Neutrophil (primary cell): Measurements from ENCODE around the gene FZD8.

Experiments used
- H3K27ac ChIP-seq: fragments of 200-600 bp; sonication (generic); 2 replicates; pipeline ENCODE4 v1.5.1; 2016; ENCODE audit warnings: mild to moderate bottlenecking, moderate library complexity
- H3K27me3 ChIP-seq: fragments of 200-600 bp; sonication (generic); 2 replicates; pipeline ENCODE4 v1.6.0; 2016; ENCODE audit warnings: mild to moderate bottlenecking
- H3K36me3 ChIP-seq: fragments of 200-600 bp; sonication (generic); 2 replicates; pipeline ENCODE4 v1.5.1; 2017
- H3K4me1 ChIP-seq, 2 experiments: fragments of 200-600 bp in 1 of 2; sonication (generic) in 1 of 2; 1 replicate in 1 of 2; 2 replicates in 1 of 2; pipeline versions ENCODE4 v1.5.1 to v1.6.1; 2013 to 2016; ENCODE audit warnings: low read depth in 1 of 2, low read length in 1 of 2, mild to moderate bottlenecking in 1 of 2, moderate library complexity in 1 of 2; ENCODE audit not compliant: control insufficient read depth in 1 of 2, insufficient read depth in 1 of 2
- H3K4me3 ChIP-seq, 2 experiments: fragments of 200-600 bp in 1 of 2; sonication (generic) in 1 of 2; 1 replicate in 1 of 2; 2 replicates in 1 of 2; pipeline ENCODE4 v1.5.1; 2013 to 2016; ENCODE audit warnings: low read depth in 1 of 2, low read length in 1 of 2, mild to moderate bottlenecking in 1 of 2, moderate library complexity in 1 of 2
- H3K9me3 ChIP-seq: fragments of 200-600 bp; sonication (generic); 2 replicates; pipeline ENCODE4 v1.5.1; 2016
- TF ChIP-seq, protein P1 (sequence below): fragments of 200-600 bp; sonication (generic); IDR thresholded peaks from 2 replicates; pipeline ENCODE4 v1.5.1; 2016; ENCODE audit warnings: antibody characterized with exemption

FZD8 gene

DNA sequence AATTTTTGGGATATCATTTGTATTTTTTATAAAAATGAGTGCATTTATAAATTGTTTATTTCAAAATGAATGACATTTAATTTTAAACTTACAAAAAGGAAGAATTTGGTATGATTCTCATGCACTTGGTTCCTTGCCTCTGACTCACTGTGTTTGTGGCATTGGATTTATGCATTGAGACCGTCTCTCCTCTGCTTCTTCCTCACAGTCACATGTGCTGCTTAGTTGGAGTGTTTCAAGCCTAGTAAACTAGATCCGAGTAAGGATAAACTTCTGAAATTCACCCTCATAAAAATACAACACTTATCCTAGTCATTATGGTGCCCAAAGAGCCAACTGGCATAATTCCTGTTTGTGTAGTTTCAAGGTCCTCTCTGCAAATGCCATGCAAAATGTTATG lies 19.1 kb upstream of the FZD8 start:
- TF ChIP-seq, protein P1, sequence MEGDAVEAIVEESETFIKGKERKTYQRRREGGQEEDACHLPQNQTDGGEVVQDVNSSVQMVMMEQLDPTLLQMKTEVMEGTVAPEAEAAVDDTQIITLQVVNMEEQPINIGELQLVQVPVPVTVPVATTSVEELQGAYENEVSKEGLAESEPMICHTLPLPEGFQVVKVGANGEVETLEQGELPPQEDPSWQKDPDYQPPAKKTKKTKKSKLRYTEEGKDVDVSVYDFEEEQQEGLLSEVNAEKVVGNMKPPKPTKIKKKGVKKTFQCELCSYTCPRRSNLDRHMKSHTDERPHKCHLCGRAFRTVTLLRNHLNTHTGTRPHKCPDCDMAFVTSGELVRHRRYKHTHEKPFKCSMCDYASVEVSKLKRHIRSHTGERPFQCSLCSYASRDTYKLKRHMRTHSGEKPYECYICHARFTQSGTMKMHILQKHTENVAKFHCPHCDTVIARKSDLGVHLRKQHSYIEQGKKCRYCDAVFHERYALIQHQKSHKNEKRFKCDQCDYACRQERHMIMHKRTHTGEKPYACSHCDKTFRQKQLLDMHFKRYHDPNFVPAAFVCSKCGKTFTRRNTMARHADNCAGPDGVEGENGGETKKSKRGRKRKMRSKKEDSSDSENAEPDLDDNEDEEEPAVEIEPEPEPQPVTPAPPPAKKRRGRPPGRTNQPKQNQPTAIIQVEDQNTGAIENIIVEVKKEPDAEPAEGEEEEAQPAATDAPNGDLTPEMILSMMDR, result no peak
- H3K9me3 ChIP-seq, result no peaks in the 10 kb centered on the region
- no peak overlapping the region for H3K4me3 ChIP-seq

DNA sequence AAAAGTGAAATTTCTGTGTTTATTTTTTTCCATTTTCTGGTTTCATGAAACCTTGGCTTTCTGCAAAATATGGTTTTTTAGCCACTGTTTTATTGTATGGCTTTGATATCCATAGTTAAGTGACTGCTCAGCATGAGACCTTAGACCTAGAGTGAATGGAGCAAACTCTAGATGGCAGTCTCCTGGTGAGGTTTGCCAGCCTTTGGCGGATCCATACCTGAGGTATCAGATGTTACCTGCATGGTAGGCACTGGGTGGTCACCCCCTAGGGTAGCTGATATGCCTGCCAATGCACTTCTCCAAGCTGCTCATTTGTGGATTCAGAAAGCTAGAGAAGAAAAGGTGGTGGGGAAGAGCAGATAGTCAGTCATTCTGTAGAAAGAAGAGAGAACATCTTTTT lies 17.4 kb upstream of the FZD8 start:
- TF ChIP-seq, protein P1, result no peak
- H3K4me1 ChIP-seq, result no peaks in the 10 kb centered on the region
- no peaks in the 10 kb centered on the region for H3K36me3 ChIP-seq
- no peaks in the 10 kb centered on the region for H3K9me3 ChIP-seq
- no peak overlapping the region for H3K27ac ChIP-seq
- H3K27me3 ChIP-seq, result peaks cover 6% of the 10 kb centered on the region
- no peak overlapping the region for H3K4me3 ChIP-seq

More for the DNA sequence above, 19.1 kb upstream of the FZD8 start:
- Histone ChIP-seq H3K27me3 (peaks cover 6% of the 10 kb centered on the region), H3K36me3 (no peaks in the 10 kb centered on the region), H3K4me1 (no peaks in the 10 kb centered on the region), H3K27ac (no peak overlapping the region)

DNA sequence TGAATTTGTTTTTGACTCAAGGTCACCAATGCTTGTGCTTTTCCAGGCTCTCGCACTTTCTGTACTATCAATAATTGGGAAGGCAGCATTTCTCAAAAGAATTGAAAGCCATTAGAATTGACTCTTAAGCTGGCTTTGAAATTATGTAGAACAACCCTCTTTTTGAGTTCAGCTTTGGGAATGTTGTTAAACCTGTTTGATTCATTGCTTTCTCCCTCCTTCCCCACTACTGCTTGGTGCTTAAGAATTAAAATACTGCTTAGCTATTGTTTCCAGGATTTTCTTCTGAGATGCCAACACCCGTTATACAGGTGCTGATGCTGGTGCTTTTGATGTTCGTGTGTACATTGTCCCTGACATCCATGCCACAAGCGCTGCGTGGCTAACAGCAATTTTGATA lies 15.5 kb upstream of the FZD8 start:
- Histone ChIP-seq H3K27ac (no peak overlapping the region), H3K9me3 (no peaks in the 10 kb centered on the region), H3K36me3 (no peaks in the 10 kb centered on the region), H3K4me3 (no peak overlapping the region), H3K4me1 (no peaks in the 10 kb centered on the region), H3K27me3 (peaks cover 6% of the 10 kb centered on the region)
- TF ChIP-seq, protein P1, result no peak

DNA sequence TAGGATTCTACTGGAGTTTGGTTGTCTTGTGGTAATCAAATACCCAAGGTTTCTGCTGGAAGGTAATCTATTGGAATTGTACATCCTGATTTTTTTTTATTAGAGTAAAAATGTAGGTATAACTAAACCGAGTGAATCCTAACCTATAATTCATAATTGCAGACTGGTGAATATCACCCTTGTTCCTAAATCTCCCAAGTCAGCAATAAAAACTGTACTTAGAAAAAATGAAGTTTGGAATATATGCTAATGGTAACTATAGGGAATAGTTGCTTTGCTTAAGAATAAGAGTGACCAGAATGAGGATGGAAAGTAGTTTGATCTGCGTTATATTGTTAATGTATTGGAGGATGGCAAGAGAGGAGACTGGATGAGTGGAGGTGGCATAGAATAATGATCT lies 10.7 kb upstream of the FZD8 start:
- H3K27me3 ChIP-seq, result peaks cover 29% of the 10 kb centered on the region
- TF ChIP-seq, protein P1, result no peak
- H3K27ac ChIP-seq, result no peak overlapping the region
- no peak overlapping the region for H3K4me3 ChIP-seq
- H3K9me3 ChIP-seq, result no peaks in the 10 kb centered on the region
- no peaks in the 10 kb centered on the region for H3K36me3 ChIP-seq
- H3K4me1 ChIP-seq, result no peaks in the 10 kb centered on the region

DNA sequence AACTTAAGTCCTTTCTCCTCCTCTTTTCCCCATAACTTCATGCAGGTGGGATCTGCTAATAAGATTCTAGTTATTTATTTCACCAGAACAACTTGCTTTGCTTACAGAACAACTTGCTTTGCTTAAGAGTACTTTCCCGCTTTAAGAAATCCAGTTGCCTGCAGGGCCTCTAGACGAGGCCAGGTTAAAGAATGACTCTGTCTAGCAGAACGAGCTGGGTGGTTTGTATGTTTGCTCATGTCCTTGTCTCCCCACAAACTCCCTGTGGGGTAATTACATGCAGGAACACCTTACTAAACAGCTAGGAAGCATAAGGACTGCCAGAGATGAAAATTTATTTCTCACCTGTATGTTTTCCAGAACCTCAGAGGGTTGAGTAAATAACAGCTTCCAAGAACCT lies 8.8 kb upstream of the FZD8 start:
- TF ChIP-seq, protein P1, result no peak

More for the DNA sequence above, 8.8 kb upstream of the FZD8 start:
- H3K27me3 ChIP-seq, result peaks cover 42% of the 10 kb centered on the region
- no peaks in the 10 kb centered on the region for H3K4me1 ChIP-seq
- H3K36me3 ChIP-seq, result no peaks in the 10 kb centered on the region
- no peak overlapping the region for H3K4me3 ChIP-seq
- no peak overlapping the region for H3K27ac ChIP-seq
- no peaks in the 10 kb centered on the region for H3K9me3 ChIP-seq
